ENCODE data around the gene DEDD. TPM values are rescaled to one million over a fixed set of nuclear protein-coding genes. Genes with fewer than 3 reads are reported as not detected.

The DEDD gene
- total and polyA plus RNA-seq, 9 donors, result 16.8 to 48.1 (median 40.3) TPM

GRCh38 chr1:161153682-161154337 is 21.3 kb upstream of the DEDD start, which contains the start of gene UFC1:
Gene UFC1, plus strand, starts transcription at chr1:161153978. Its CDS starts 20 bp downstream, at chr1:161153998.
- peak within 1 kb of the TSS; percentile 91 for H3K27ac ChIP-seq (ENCODE audit: low read length)
- 0% methylated on average over 23 of the region's 33 CpGs for WGBS (ENCODE audit: insufficient coverage)

DNA sequence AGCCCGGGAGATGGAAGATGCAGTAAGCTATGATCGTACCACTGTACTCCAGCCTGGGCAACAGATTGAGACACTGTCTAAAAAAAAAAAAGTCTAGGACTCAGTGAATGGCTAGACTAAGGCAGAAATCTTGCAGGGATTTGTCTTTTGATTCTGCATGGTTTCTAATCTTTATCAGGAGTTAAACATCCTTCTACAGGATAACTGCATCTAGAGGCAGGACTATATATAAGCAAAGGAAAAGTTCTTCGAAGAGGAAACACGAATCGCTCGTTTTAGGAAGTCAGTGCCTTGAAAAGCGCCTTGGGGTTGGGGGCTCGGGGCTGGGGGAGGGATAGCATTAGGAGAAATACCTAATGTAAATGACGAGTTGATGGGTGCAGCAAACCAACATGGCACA is 20.7 kb upstream of the DEDD start:
- WGBS (ENCODE audit: insufficient coverage), result no CpG with 5 or more reads among the region's 9 CpGs
- no peak for DNase-seq
- Histone ChIP-seq H3K27ac (ENCODE audit: low read length) (peak overlapping the region; percentile 91), H3K36me3 (ENCODE audit: control insufficient read depth, insufficient read depth, low read length) (peaks cover 16% of the 10 kb centered on the region), H3K4me1 (ENCODE audit: control insufficient read depth, insufficient read depth, low read length) (peaks cover 6% of the 10 kb centered on the region), H3K9me3 (replicated peaks; ENCODE audit: control insufficient read depth, low read depth, low read length) (no peaks in the 10 kb centered on the region), H3K4me3 (ENCODE audit: low read length) (peak overlapping the region; percentile 56), H3K27me3 (ENCODE audit: control insufficient read depth, insufficient read depth, low read length) (no peaks in the 10 kb centered on the region)

More at GRCh38 chr1:161153682-161154337, 21.3 kb upstream of the DEDD start, which contains the start of gene UFC1:
- Histone ChIP-seq H3K4me1 (ENCODE audit: control insufficient read depth, insufficient read depth, low read length) (peaks cover 9% of the 10 kb centered on the region), H3K4me3 (ENCODE audit: low read length) (peak within 1 kb of the TSS; percentile 56), H3K9me3 (replicated peaks; ENCODE audit: control insufficient read depth, low read depth, low read length) (no peaks in the 10 kb centered on the region), H3K27me3 (ENCODE audit: control insufficient read depth, insufficient read depth, low read length) (no peaks in the 10 kb centered on the region), H3K36me3 (ENCODE audit: control insufficient read depth, insufficient read depth, low read length) (peaks cover 22% of the 10 kb centered on the region)
- peak; percentile 96 for DNase-seq

GRCh38 chr1:161145832-161146231 is 13.4 kb upstream of the DEDD start:
- Histone ChIP-seq H3K4me1 (ENCODE audit: control insufficient read depth, insufficient read depth, low read length) (no peaks in the 10 kb centered on the region), H3K27me3 (ENCODE audit: control insufficient read depth, insufficient read depth, low read length) (no peaks in the 10 kb centered on the region), H3K36me3 (ENCODE audit: control insufficient read depth, insufficient read depth, low read length) (no peaks in the 10 kb centered on the region), H3K27ac (ENCODE audit: low read length) (no peak overlapping the region), H3K9me3 (replicated peaks; ENCODE audit: control insufficient read depth, low read depth, low read length) (no peaks in the 10 kb centered on the region), H3K4me3 (ENCODE audit: low read length) (no peak overlapping the region)
- 56% methylated on average over 1 of the region's 3 CpGs for WGBS (ENCODE audit: insufficient coverage)
- no peak for DNase-seq

DNA sequence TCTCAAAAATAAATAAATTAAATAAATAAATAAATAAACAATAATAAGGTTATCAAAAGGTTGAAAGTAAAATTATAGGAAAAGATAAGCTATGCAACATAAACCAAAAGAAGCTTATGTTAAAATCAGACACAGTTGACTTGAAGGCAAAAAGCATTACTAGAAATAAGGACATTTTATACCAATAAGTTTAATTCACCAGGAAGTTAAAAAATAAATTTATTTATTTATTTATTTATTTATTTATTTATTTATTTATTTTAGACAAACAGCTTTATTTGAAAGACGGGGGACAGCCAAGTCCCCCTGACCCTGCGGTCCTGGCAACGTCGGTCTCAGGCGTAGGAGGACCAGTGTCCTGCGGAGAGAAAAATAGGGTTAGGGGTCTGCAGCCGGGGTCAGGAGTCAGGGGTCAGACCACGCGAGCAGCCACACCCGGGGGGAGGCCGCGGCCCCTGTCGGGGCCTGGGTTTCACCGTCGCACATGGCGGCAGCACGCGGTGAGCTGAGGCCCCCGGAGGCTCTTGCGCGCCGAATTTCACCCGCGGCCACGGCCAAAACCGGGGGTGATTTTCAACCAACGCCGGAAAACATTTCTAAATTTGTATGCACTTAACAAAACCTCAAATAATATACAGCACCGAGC is 8.4 kb upstream of the DEDD start:
- 89% methylated on average over 15 of the region's 29 CpGs for WGBS (ENCODE audit: insufficient coverage)
- no peaks in the 10 kb centered on the region for H3K36me3 ChIP-seq (ENCODE audit: control insufficient read depth, insufficient read depth, low read length)
- DNase-seq, result no peak
- H3K27me3 ChIP-seq (ENCODE audit: control insufficient read depth, insufficient read depth, low read length), result no peaks in the 10 kb centered on the region
- H3K9me3 ChIP-seq (replicated peaks; ENCODE audit: control insufficient read depth, low read depth, low read length), result no peaks in the 10 kb centered on the region
- no peak overlapping the region for H3K4me3 ChIP-seq (ENCODE audit: low read length)
- H3K4me1 ChIP-seq (ENCODE audit: control insufficient read depth, insufficient read depth, low read length), result peaks cover 10% of the 10 kb centered on the region
- H3K27ac ChIP-seq (ENCODE audit: low read length), result no peak overlapping the region

DNA sequence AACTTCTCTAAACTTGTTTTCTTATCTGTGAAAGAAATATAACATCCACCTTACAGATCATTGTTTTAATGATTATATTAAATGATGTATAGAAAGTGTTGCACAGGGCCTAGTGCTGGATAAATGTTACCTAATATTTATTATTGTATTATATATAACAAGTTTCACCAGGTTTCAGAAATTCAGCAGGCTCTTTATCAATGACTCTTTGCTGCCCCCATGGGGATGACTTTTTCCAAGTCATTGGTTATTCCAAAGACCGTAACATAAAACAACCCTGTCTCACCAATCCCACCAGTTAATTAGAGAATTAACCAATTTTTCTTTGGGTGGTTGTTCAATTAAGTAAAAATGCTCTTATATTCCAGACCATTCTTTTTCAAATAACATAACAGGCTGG is 7.3 kb upstream of the DEDD start:
- H3K36me3 ChIP-seq (ENCODE audit: control insufficient read depth, insufficient read depth, low read length), result no peaks in the 10 kb centered on the region
- no peaks in the 10 kb centered on the region for H3K27me3 ChIP-seq (ENCODE audit: control insufficient read depth, insufficient read depth, low read length)
- WGBS (ENCODE audit: insufficient coverage), result no CpG with 5 or more reads among the region's 1 CpG
- no peak overlapping the region for H3K4me3 ChIP-seq (ENCODE audit: low read length)
- no peak overlapping the region for H3K27ac ChIP-seq (ENCODE audit: low read length)
- peak; percentile 74 for DNase-seq
- H3K9me3 ChIP-seq (replicated peaks; ENCODE audit: control insufficient read depth, low read depth, low read length), result no peaks in the 10 kb centered on the region
- peaks cover 10% of the 10 kb centered on the region for H3K4me1 ChIP-seq (ENCODE audit: control insufficient read depth, insufficient read depth, low read length)

DNA sequence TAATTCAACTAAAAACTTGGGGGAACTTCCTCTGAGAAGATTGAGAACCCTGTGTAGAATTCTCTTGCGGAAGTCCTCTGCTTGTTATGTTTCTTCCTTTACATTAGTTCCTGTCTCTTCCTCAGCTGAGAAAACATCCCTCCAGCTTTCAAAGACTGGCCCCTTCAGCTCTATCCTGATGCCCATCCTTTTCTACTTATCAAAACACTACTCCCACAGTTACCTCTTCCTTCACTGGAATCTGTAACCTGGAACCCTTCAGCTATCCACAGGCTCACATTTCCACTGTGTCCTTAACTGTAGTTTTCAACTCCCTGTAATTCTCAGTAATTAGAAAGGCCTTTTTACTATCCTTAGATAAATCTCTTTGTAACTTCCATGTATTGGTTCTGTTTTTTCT is 6.0 kb upstream of the DEDD start:
- WGBS (ENCODE audit: insufficient coverage), result 67% methylated on average over 1 of the region's 1 CpG
- no peak overlapping the region for H3K27ac ChIP-seq (ENCODE audit: low read length)
- H3K4me3 ChIP-seq (ENCODE audit: low read length), result no peak overlapping the region
- no peak for DNase-seq
- H3K4me1 ChIP-seq (ENCODE audit: control insufficient read depth, insufficient read depth, low read length), result peaks cover 16% of the 10 kb centered on the region
- no peaks in the 10 kb centered on the region for H3K9me3 ChIP-seq (replicated peaks; ENCODE audit: control insufficient read depth, low read depth, low read length)
- no peaks in the 10 kb centered on the region for H3K27me3 ChIP-seq (ENCODE audit: control insufficient read depth, insufficient read depth, low read length)
- H3K36me3 ChIP-seq (ENCODE audit: control insufficient read depth, insufficient read depth, low read length), result no peaks in the 10 kb centered on the region

- Histone ChIP-seq H3K9me3 (replicated peaks; ENCODE audit: control insufficient read depth, low read depth, low read length) (no peaks in the 10 kb centered on the region), H3K4me3 (ENCODE audit: low read length) (no peak overlapping the region), H3K4me1 (ENCODE audit: control insufficient read depth, insufficient read depth, low read length) (peaks cover 17% of the 10 kb centered on the region), H3K27me3 (ENCODE audit: control insufficient read depth, insufficient read depth, low read length) (no peaks in the 10 kb centered on the region), H3K27ac (ENCODE audit: low read length) (peak overlapping the region; percentile 4), H3K36me3 (ENCODE audit: control insufficient read depth, insufficient read depth, low read length) (no peaks in the 10 kb centered on the region)
- WGBS (ENCODE audit: insufficient coverage), result 33% methylated on average over 1 of the region's 3 CpGs
- peak; percentile 80 for DNase-seq
Measured at GRCh38 chr1:161137881-161138280, 5.4 kb upstream of the DEDD start.

DNA sequence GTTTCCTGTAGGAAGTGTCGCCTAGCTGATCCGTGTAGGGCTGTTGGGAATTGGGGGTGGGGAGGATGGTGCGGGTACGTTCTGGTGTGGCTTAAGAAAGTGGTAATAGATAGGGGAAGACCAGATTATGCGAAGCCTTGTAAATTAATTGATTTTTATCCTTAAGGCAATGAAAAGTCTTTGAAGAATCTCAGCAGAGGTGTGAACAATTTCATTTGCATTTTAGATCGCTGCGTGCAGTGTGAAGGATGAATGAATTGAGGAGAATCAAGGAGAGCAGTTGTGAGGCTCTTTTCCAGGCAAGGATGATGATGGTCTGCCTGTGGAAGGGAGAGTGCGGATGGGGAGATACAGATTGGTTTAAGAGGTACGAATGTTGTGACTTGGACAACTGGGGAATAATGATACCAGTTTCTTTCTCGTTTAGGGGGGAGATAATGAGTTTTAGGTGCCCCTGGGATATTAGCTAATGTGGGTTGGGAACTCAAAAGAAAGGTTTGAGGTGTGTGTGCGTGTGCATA is 813 bp upstream of the DEDD start:
- no peak for DNase-seq
- H3K27me3 ChIP-seq (ENCODE audit: control insufficient read depth, insufficient read depth, low read length), result no peaks in the 10 kb centered on the region
- peak overlapping the region; percentile 68 for H3K4me3 ChIP-seq (ENCODE audit: low read length)
- WGBS (ENCODE audit: insufficient coverage), result 2% methylated on average over 11 of the region's 11 CpGs
- H3K9me3 ChIP-seq (replicated peaks; ENCODE audit: control insufficient read depth, low read depth, low read length), result no peaks in the 10 kb centered on the region
- peak overlapping the region; percentile 96 for H3K27ac ChIP-seq (ENCODE audit: low read length)
- H3K4me1 ChIP-seq (ENCODE audit: control insufficient read depth, insufficient read depth, low read length), result peaks cover 34% of the 10 kb centered on the region
- peaks cover 15% of the 10 kb centered on the region for H3K36me3 ChIP-seq (ENCODE audit: control insufficient read depth, insufficient read depth, low read length)

GRCh38 chr1:161131523-161132409 is 701 bp downstream of the DEDD start:
- no peaks in the 10 kb centered on the region for H3K27me3 ChIP-seq (ENCODE audit: control insufficient read depth, insufficient read depth, low read length)
- H3K27ac ChIP-seq (ENCODE audit: low read length), result peak overlapping the region; percentile 96
- 0% methylated on average over 20 of the region's 22 CpGs for WGBS (ENCODE audit: insufficient coverage)
- H3K36me3 ChIP-seq (ENCODE audit: control insufficient read depth, insufficient read depth, low read length), result peaks cover 27% of the 10 kb centered on the region
- peak; percentile 72 for DNase-seq
- H3K9me3 ChIP-seq (replicated peaks; ENCODE audit: control insufficient read depth, low read depth, low read length), result no peaks in the 10 kb centered on the region
- peak overlapping the region; percentile 68 for H3K4me3 ChIP-seq (ENCODE audit: low read length)
- H3K4me1 ChIP-seq (ENCODE audit: control insufficient read depth, insufficient read depth, low read length), result peaks cover 29% of the 10 kb centered on the region

DNA sequence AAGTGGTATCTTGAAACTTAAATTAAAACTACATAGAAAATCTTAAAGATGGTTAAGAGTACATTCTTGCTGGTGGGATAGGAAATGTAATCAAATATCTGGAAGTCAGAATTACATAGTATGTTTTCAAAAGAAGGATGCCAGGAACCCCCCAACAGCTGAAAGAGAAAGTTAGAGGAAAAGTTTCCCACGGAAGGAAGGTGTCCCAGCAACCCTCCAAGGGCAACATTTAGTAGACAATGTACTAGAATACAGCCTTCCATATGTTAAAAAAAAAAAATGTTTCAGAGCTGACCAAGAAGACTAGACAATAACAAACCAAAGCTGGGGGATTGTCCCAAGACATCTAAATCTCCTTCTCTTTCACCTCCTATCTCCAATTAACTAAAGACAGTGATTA is 2.2 kb downstream of the DEDD start:
- H3K4me3 ChIP-seq (ENCODE audit: low read length), result no peak overlapping the region
- H3K9me3 ChIP-seq (replicated peaks; ENCODE audit: control insufficient read depth, low read depth, low read length), result no peaks in the 10 kb centered on the region
- WGBS (ENCODE audit: insufficient coverage), result no CpG with 5 or more reads among the region's 1 CpG
- H3K27me3 ChIP-seq (ENCODE audit: control insufficient read depth, insufficient read depth, low read length), result no peaks in the 10 kb centered on the region
- DNase-seq, result no peak
- H3K36me3 ChIP-seq (ENCODE audit: control insufficient read depth, insufficient read depth, low read length), result peaks cover 38% of the 10 kb centered on the region
- peak overlapping the region; percentile 96 for H3K27ac ChIP-seq (ENCODE audit: low read length)
- H3K4me1 ChIP-seq (ENCODE audit: control insufficient read depth, insufficient read depth, low read length), result peaks cover 29% of the 10 kb centered on the region

All from muscle of leg (tissue), 11 donors.